SK-N-SH (cell line): ENCODE data around the gene ABLIM2.

Source experiments
- CHD2 ChIP-seq: fragments of 150-350 bp; IDR thresholded peaks from 2 replicates; pipeline ENCODE4 v1.6.1; 2018; ENCODE audit warnings: low read length; ENCODE audit not compliant: partially characterized antibody
- EZH2phosphoT487 ChIP-seq: fragments of 200-600 bp; sonication (generic); IDR thresholded peaks from 2 replicates; pipeline ENCODE4 v1.6.1; 2017; ENCODE audit warnings: low read depth, mixed run types, mild to moderate bottlenecking, antibody characterized with exemption, moderate library complexity, borderline replicate concordance
- NRF1 ChIP-seq: IDR thresholded peaks from 2 replicates; pipeline ENCODE4 v1.6.1; 2012; ENCODE audit warnings: low read depth, mild to moderate bottlenecking, low read length
- RAD21 ChIP-seq: IDR thresholded peaks from 2 replicates; pipeline ENCODE4 v1.6.1; 2012; ENCODE audit warnings: mild to moderate bottlenecking, low read length
- TAF1 ChIP-seq: IDR thresholded peaks from 2 replicates; pipeline ENCODE4 v1.6.1; 2012; ENCODE audit warnings: low read depth, mild to moderate bottlenecking, low read length, moderate library complexity, borderline replicate concordance
- TEAD4 ChIP-seq: IDR thresholded peaks from 2 replicates; pipeline ENCODE4 v1.4.0; 2012; ENCODE audit warnings: mild to moderate bottlenecking, borderline replicate concordance; ENCODE audit not compliant: insufficient read depth
- USF1 ChIP-seq: IDR thresholded peaks from 2 replicates; pipeline ENCODE4 v1.4.0; 2012; ENCODE audit warnings: low read depth, borderline replicate concordance
- YY1 ChIP-seq: IDR thresholded peaks from 2 replicates; pipeline ENCODE4 v1.4.0; 2012; ENCODE audit warnings: low read depth, mild to moderate bottlenecking
- TF ChIP-seq, protein P1 (sequence below): fragments of 200-600 bp; sonication (generic); IDR thresholded peaks from 2 replicates; pipeline ENCODE4 v1.6.1; 2017; ENCODE audit warnings: antibody characterized with exemption, mild to moderate bottlenecking, moderate library complexity
- TF ChIP-seq, protein P2 (sequence below): fragments of 150-350 bp; IDR thresholded peaks from 2 replicates; pipeline ENCODE4 v1.6.1; 2017; ENCODE audit warnings: antibody characterized with exemption, low read length, low read depth, borderline replicate concordance

GRCh38 chr4:7960790-7961655 lies 197.6 kb downstream of the ABLIM2 start:
- TF ChIP-seq TAF1 (no peak), TEAD4 (peak; percentile 77), USF1 (peak; percentile 81), RAD21 (no peak), YY1 (no peak), CHD2 (no peak), EZH2phosphoT487 (no peak), NRF1 (no peak)
- TF ChIP-seq, protein P1, sequence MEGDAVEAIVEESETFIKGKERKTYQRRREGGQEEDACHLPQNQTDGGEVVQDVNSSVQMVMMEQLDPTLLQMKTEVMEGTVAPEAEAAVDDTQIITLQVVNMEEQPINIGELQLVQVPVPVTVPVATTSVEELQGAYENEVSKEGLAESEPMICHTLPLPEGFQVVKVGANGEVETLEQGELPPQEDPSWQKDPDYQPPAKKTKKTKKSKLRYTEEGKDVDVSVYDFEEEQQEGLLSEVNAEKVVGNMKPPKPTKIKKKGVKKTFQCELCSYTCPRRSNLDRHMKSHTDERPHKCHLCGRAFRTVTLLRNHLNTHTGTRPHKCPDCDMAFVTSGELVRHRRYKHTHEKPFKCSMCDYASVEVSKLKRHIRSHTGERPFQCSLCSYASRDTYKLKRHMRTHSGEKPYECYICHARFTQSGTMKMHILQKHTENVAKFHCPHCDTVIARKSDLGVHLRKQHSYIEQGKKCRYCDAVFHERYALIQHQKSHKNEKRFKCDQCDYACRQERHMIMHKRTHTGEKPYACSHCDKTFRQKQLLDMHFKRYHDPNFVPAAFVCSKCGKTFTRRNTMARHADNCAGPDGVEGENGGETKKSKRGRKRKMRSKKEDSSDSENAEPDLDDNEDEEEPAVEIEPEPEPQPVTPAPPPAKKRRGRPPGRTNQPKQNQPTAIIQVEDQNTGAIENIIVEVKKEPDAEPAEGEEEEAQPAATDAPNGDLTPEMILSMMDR, result no peak
- TF ChIP-seq, protein P2, sequence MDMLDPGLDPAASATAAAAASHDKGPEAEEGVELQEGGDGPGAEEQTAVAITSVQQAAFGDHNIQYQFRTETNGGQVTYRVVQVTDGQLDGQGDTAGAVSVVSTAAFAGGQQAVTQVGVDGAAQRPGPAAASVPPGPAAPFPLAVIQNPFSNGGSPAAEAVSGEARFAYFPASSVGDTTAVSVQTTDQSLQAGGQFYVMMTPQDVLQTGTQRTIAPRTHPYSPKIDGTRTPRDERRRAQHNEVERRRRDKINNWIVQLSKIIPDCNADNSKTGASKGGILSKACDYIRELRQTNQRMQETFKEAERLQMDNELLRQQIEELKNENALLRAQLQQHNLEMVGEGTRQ, result no peak
